ENCODE measurements around the gene HOXA9.
A peak's percentile ranks its signal among the peaks of the same experiment; 100 is the strongest.

Gene HOXA9

DNA sequence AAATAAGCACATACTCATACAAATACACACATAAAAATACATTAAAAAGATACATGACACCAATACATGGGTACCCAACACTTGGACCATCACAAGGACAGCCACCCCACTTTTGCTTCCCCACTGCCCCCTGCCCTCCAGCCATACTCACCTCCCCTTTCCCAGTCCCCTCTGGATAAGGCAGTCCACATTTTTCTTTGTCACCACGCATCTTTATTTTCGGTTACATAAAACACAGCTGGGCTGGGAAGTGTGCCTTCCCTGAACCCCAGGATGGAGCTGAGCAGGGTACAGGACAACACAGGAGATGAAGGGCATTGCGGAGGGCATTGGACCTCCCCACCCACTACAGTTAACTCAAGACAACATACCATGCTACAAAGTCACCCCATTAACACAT is 11.8 kb downstream of the HOXA9 start:
- no peak for DNase-seq (ENCODE audit: low spot score)

DNA sequence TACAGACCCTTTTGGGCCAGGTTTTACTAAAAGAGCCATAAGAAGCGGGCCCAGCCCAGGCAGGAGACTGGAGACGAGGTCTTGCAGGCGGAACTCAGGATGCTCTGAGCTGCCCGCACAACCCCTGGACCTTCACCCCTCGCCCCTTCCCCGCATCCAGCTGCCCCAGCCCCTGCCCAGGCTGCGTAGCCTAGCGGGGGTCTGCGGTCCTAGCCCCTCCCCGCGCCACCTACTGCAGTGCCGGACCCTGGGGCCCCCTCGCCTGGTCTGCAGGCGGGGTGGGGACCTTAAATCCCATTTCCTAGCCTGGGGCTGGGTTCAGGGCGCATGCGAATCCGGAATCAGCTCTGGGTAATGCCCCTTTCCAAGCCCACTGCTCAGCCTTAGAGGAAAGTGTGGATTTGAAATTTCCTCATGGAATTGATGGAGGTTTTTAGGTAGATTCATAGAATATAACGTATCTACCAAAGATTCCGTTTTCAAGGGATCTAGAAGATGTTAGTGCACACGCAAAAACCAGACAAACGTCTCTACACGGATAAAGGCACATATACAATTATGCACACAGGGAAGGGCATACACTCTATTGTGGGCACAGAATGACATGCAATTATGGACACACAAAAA is 12.4 kb downstream of the HOXA9 start:
- no peak for DNase-seq (ENCODE audit: low spot score)

DNA sequence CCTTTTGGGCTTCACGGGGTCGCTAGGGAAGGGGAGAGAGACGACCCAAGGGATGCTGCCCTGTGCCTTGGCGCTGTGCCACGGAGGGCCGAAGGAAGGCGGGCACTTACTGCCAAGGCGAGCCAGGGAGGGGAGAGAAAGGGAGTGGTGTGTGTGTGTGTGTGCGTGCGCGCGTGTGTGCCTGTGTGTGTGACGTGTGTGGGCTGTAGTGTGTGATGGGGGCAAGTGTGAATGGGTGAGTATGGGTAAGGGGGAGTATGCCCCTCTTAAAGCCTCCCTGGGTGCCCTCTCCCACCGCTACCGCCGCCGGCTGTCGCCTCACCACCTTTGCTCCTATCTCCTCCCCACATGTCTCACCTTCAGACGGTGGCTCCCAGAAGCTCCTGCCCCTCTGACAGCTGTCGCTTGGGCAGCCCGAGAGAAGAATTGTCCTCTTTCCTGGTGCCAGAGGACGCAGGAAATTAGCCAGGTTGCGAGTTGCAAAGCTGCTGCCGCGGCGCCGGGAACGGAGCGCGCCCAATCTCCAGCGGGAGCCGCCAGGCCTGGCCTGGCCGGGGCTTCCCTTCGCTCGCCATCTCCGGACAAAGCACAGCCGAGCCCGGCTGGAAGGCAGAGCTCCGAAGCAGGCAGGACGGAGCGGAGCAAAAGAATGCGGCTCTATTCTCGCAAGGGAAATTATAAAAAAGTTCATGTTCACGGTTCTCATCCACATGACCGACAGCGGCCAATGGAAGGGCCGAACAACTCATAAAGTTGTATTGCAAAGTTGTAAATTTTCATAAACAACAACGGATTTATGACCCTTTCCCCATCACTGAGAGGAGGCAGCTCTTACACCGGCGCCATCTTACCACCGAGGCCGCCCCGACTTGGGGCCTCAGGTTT is 13.2 kb downstream of the HOXA9 start, which contains the start of gene HOXA3:
Gene HOXA3 (minus strand): TSS at position 653 of the 885 bp plus-strand sequence. CDS start 41,943 bp downstream, outside the sequence.
- DNase-seq (ENCODE audit: low spot score) = no peak

DNA sequence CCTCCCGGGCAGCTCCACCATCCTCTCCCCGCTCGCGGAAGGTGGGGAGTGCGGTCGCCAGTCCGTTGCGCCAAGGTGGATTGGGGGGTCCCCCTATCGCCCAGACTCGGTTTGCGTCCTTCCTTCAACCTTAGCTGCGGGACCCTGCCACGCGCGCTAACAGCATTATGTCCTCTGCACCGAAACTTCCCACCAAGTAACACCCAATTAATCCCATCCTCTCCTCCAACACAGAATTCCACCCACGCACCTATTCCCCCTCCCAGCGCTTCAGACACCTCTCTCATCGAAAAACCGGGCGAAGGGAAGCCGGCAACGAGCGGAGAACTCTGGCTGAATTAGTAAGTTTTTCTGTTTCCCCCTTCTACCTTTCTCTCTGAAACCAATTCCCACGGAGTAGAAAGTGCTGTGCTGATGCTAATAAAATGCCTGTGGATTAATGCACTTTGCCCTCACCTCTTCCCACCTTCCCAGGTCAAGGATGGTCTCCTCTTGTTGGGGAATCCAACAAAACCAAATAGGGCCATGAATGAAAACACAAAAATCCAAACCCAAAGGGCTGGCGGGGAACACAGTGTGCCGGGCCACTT is 13.9 kb downstream of the HOXA9 start:
- DNase-seq (ENCODE audit: low spot score) = no peak

DNA sequence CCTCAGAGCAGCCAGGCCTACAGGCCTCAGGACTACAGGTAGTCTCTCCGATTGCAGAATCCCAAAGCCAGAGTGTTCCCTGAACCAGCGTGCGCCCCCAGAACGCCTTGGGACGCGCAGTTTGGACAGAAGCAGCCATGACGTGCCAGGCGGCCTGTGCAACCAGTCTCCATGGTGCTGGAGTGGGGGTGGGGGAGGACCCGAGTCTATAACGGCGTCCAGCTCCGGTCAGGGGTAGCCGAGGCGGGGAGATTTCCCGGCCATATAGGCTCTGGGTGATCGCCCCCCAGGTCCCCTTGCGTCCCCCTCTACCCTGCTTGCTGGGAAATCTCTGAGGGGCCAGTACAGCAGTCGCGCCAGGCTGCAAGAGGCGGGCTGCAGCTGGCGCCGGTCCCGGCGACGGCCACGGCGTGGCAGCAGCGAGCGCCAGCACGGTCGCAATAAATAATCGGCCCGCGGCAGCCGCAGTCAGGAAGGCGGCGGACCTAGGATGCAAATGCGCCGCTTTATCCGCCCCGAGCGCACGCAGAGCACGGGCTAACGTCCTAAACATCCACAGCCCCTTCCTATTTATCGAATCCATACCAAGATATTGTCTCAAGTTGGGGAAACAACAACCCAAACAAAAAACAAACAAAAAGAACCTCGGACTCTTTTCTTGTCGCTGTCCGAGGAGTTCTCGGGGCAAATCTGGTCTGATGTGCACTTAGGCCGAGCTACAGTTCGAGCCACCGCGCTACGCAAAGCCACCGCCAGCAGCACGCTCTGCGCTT is 14.6 kb downstream of the HOXA9 start:
- peak; percentile 60 for DNase-seq (ENCODE audit: low spot score)

DNA sequence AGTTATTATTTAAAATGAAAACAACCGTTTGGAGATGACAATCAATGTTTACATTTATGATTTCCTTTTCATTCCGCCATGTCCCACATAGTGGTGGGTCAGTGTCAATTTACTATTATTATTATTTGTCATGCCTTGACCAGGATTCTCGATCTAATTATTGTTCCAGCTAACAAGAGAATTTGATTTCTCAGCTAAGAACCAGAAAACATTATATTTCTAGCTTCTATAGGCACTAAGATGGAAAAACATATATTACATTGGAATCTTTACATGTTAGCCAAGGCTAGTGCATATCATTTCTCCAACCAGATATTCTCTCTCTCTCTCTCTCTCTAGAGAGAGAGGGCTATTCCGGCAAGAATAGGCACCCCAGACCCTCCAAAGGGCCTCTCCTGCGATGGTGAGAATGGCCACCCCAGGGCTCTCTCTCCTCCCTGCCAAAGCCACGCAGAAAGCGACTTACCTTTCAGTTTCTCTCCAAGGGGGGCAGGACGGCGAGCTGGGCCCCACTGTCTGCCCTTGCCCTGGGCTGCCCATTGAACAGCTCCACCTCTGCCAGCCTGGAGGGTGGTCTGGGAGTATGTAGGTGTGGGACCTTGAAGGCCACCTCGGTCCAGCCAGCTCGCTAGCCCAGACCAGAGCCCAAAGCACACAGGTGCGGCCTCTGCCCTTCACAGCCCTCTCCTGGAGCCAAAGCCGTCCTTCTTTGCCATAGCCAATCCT is 15.3 kb downstream of the HOXA9 start:
- no peak for DNase-seq (ENCODE audit: low spot score)

DNA sequence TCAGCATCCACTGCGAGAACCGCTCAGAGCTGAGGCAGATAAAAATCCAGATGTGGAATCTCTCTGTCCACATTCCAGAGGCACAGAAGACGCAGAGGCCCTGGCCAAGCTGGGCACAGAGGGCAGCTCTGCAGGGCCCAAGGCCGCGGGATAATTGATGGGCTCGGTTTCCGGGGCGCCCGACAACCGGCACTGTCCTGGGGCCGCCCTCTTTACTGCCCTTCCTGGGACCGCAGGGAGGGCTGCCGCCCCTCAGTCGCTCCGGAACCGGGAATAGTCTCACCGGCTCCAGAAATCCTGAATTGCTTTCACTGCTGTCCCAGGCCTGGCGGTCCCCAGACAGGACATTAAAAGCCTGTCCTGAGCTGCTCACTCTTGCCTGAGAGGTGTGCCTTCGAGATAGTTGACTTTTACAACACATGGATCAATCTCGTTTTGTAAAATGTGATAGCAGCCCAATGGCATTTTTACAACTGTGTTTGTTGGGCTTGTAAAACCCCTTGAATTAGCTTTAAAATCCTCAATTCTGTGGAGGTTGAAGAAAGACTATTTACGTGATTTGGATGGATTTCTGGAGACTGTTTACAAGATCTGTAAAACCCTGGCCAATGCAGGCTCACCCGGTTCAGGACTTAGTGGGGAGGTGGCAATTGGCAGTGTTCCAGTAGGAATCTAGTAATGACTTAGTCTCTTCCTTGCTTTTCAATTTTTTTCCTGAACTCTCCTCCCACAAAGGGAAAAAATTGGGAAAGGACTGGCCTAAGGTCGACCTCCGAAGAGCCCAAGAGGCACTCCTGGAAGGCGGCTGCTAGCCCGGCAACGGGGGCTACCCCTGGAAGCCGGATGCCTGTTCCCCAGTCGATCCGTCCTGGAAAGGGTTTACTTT is 16.3 kb downstream of the HOXA9 start:
- no peak for DNase-seq (ENCODE audit: low spot score)

DNA sequence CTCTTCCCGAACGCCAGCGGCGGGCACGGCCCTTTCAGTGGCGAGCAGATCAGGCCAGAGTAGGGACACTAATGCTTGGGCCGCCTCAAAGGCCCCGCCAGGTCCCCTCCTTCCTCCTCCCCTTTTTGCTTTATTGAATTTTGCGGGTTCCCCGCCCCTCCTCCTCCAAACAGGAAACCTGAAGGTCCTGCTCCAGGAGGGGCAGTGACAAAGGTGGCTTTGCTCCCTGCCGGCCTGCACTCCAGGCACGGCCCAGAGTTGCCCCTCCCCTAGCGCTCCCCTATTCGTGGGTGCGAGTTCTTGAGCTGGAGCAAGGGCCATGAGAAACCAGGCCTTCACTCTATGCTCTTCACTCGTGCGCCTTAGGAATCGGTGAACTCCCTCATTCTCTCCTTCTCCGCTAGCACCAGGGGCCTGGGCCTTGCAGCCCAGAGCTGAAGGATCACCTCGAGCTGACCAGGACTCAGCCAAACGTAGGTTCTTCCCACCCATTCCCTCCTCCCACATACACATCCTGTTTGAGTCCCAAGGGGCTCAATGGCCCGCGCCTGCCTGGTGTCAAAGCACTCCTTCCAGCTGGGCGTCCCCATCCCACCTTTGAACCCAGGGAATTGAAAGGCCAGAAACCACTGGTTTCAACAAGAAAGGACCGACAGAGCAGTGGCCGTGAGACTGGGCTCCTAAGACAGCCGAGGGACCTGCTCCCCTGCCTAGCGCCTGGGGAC is 17.1 kb downstream of the HOXA9 start:
- no peak for DNase-seq (ENCODE audit: low spot score)

DNA sequence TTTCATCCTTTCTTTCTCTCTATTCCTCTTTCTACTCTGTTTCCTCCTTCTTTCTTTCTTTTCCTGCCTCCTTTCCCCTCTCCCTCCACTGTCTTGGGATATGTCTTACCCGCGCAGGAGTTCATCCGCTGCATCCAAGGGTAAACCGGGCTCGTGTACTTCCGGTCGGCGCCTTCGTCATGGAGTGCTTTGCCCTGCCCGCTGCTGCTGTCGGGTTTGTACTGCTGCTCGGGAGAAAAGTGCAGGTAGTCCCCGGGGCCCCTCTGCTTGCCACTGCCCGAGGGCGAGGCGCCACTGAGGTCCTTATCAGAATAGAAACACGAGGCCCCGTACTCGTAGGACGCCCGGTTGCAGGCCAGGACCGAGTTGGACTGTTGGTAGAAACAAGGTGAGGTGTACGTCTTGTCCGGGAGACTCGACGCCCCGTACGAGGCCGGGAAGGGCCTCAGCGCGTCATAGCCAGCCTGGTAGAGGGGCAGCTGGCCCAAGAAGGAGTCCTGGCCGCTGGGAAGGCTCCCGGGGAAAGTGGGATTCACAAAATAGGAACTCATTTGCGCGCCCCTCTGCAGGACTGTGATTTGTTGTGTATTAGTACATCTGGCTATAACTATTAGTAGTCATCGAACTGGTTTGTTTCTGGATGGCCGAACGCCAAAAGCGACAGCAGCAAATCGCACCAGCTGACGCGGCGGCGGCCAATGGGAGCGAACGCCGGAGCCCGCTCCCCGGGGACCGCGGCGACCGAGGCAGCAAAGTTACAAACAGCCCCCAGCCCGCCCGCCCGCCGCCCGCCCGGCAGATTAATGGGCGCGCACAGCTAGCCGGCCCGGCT is 17.9 kb downstream of the HOXA9 start, which contains the start of gene HOXA6:
Gene HOXA6 (minus strand): TSS at position 576 of the 832 bp plus-strand sequence. CDS start 25 bp downstream, at position 551.
- no peak for DNase-seq (ENCODE audit: low spot score)

DNA sequence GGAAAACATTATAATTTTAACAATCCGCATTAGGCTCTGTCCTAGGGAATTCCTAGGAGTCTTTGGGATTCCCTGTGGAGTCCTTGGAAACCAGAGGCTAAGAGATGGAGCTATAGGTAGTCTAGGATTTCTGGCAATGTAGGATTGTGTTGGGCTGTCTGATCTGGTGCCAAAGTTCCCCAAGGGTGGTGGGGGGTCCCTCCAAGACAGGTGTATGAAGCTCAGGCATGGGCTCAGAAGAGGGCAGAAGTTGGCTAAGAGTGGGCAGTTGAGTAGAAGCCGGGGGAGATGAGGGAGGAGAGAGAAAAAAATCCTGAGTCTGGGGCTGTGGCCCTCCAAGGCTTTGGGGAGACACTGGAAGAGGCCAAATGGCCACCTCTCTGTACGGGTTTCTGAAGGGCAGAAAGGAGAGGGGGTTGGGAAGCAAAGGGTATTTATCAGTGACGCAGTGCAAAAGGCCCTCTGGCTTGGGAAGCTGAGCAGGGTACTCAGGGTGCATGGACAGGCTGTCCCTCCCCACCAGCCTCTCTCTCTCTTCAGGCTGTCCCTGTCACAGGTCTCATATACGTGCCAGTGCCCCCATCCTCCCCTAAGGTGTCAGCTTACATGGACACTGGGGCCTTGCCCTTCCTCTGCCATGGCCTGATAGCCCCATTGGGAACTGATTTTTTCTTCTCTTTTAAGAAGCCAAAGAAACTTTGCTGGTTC is 18.7 kb downstream of the HOXA9 start:
- no peak for DNase-seq (ENCODE audit: low spot score)

DNA sequence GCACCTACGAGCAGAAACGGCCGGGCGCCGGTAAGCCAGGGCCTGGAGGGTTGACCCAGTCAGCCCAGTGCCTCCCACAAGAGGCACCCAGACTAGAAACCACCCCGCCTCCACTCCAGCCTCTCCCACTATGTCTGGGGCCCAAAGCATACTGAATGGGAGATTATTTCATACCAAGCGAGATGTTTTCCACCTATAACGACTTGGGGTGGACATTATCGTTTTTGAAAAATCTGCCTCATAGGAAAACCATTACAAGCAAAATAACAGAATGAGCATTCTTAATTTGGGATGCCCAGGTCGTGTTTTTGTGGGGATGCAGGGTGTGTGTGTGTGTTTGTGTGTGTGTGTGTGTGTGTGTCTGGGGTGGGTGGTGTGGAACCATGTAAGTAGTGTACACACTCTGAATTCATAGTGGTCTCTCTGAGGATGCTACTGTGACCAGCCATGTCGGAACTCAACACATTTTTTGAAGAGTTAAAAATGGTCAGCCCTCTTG is 19.4 kb downstream of the HOXA9 start:
- DNase-seq (ENCODE audit: low spot score) = no peak

DNA sequence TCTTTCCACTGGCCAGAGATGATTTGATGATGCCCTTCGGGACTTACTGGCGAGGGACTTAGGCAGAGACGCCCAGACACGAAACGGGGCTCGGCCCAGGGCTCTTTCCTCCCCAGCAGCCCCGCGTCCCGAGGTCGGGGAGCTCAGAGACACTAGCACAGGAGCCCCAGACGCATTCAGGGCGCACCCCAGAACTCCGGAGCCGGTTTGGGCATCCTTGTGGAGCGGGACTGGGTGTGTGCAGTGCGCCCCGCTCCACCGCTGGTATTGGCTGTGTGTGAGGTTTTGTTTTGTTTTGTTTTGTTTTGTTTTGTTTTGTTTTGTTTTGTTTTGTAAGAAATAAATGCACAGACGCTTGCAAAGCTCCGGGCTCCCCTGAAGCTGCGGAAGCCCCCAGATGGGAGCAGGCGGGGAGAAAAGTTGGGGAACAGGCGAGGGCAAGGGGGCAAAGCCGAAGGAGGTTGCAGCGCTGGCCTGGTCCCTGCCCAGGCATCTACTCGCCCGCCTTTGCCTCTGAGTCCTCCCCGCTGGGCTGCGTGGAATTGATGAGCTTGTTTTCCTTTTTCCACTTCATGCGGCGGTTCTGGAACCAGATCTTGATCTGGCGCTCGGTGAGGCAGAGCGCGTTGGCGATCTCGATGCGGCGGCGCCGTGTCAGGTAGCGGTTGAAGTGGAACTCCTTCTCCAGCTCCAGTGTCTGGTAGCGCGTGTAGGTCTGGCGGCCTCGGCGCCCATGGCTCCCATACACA is 20.0 kb downstream of the HOXA9 start:
- DNase-seq (ENCODE audit: low spot score) = no peak

DNA sequence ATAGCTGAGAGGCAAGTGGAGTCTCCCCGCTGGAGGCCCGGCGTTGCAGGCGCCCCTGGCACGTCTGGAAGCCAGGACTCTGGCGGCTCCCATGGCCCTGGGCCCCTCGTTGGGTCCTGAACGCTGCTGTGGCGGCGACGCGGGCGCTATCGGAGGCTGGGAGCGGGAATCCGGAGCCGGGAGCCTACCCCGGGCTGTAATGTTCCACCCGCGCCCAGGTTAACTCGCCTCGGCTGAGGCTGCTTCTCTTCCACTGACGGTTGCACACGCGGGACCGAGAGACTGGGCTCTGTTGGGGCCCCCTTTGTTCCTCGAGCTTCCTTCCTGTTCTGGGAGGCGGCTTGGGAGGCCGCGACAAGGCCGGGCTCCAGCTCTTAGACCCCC is 20.6 kb downstream of the HOXA9 start:
- DNase-seq (ENCODE audit: low spot score) = no peak

DNA sequence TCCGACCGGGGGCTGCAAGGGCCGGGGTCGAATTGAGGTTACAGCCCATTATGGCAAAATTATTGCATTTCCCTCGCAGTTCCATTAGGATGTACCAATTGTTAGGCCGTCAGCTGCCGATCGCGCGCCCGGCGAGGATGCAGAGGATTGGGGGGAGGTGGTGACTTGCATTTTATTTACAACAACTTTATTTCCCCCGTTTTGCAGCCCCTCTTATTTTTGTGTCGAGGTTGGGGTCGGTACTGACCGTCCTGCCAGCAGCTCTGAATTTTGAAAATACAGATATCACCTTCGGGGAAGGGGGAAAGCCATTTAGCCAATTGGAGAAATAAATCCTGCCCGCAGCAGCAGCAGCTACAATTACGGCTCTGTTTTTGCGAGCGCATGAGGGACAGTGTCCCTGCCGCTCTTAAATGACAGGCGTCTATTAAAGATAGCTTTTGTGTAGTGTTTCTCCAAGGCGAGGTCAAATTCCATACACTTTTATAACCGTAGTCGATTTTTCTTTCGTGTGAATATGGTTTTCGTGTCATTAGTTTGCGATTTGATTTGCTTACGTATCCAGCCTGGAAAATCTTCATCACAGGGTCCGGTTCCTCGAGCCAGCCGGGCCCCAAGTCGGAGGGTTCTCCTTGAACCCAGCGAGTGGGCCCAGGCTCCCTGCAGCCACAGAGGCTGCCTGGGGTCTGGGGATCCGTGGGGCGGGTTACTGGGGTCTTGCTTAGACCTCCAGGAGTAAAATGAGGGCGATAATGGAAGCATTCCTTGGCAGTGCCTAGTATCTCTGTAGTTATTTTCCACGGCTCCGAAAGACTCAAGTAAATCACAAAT is 21.2 kb downstream of the HOXA9 start:
- no peak for DNase-seq (ENCODE audit: low spot score)

DNA sequence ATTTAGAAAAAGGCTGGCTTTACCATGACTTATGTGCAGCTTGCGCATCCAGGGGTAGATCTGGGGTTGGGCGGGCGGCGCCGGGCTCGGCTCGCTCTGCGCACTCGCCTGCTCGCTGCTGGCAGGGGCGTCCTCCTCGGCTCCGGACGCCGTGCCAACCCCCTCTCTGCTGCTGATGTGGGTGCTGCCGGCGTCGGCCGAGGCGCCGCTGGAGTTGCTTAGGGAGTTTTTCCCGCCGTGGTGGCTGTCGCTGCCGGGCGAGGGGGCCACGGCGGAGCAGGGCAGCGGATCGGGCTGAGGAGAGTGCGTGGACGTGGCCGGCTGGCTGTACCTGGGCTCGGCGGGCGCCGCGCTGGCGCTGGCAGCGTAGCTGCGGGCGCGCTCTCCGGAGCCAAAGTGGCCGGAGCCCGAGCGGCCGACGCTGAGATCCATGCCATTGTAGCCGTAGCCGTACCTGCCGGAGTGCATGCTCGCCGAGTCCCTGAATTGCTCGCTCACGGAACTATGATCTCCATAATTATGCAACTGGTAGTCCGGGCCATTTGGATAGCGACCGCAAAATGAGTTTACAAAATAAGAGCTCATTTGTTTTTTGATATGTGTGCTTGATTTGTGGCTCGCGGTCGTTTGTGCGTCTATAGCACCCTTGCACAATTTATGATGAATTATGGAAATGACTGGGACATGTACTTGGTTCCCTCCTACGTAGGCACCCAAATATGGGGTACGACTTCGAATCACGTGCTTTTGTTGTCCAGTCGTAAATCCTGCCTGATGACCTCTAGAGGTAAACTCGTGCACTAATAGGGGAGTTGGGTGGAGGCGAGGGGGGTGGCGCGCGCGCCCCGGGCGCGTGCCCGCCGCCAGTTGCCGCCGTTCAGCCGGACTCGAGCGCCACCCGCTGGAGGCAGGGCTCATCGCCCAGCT is 22.1 kb downstream of the HOXA9 start, which contains the start of gene HOXA5:
Gene HOXA5 (minus strand): TSS at position 659 of the 927 bp plus-strand sequence. CDS start 74 bp downstream, at position 585.
- DNase-seq (ENCODE audit: low spot score) = no peak

All from activated CD4-positive, alpha-beta T cell treated with anti-CD3 and anti-CD28 coated beads, Interleukin-2, Interleukin-4, amounts not matched to agents 100 ng/mL and 50 ng/mL, durations not matched to agents 16 hours and 8 hours (primary cell).